Naive B cell (primary cell): Measurements from ENCODE around the gene TEX9. TPM values are rescaled to one million over a fixed set of nuclear protein-coding genes. Genes with fewer than 3 reads are reported as not detected.

Experiments
- ATAC-seq, 2 donors: fragments of 150-1000 bp; cut with Tn5 transposase; 2 replicates each; pipeline ENCODE4 v1.10.0; 2021; ENCODE audit warnings: low read depth in 2 of 2, mild to moderate bottlenecking in 2 of 2, moderate library complexity in 2 of 2
- DNase-seq: peaks from one replicate; pipeline ENCODE4 v3.0.0; 2022
- H3K27ac Mint-ChIP-seq, 6 donors: one replicate each; pipeline ENCODE4 v1.8.0; 2020 to 2022; ENCODE audit warnings: mild to moderate bottlenecking in 6 of 6, mixed read lengths in 6 of 6, moderate library complexity in 5 of 6, inconsistent platforms in 2 of 6
- H3K27me3 Mint-ChIP-seq, 3 donors: one replicate each; pipeline ENCODE4 v1.8.0; 2021 to 2022; ENCODE audit warnings: mixed read lengths in 3 of 3, mild to moderate bottlenecking in 1 of 3
- H3K36me3 Mint-ChIP-seq, 2 donors: one replicate each; pipeline ENCODE4 v1.8.0; 2020 to 2022; ENCODE audit warnings: mixed read lengths in 2 of 2, inconsistent platforms in 1 of 2, mild to moderate bottlenecking in 1 of 2
- H3K4me1 Mint-ChIP-seq, 3 donors: one replicate each; pipeline ENCODE4 v1.8.0; 2020 to 2022; ENCODE audit warnings: mixed read lengths in 3 of 3, inconsistent platforms in 1 of 3, mild to moderate bottlenecking in 1 of 3, moderate library complexity in 1 of 3
- H3K4me3 Mint-ChIP-seq, 8 donors: one replicate each; pipeline ENCODE4 v1.8.0; 2020 to 2022; ENCODE audit warnings: mild to moderate bottlenecking in 8 of 8, mixed read lengths in 8 of 8, moderate library complexity in 8 of 8, inconsistent platforms in 2 of 8
- H3K9me3 Mint-ChIP-seq, 7 donors: one replicate each; pipeline ENCODE4 v1.8.0; 2020 to 2022; ENCODE audit warnings: mixed read lengths in 7 of 7, mild to moderate bottlenecking in 5 of 7, inconsistent platforms in 2 of 7, moderate library complexity in 1 of 7
- polyA plus RNA-seq, 6 donors: library from polyadenylated mRNA; unstranded; fragments of 300-500 nt; fragmentation: Illumina TruSeq; gene quantifications; one replicate each; pipeline ENCODE4 v1.2.3, GENCODE V29; 2021; ENCODE audit warnings: low read depth in 6 of 6

TEX9 gene
- polyA plus RNA-seq, 6 donors from 2014 or later, result 0.48 to 1.5 (median 0.55) TPM; not detected in 1

- Mint-ChIP-seq H3K4me1 (no peaks in the 10 kb centered on the region), H3K4me3 (no peak overlapping the region), H3K9me3 (no peaks in the 10 kb centered on the region), H3K27me3 (peaks cover 0 to 8% (median 5%) of the 10 kb centered on the region in 3 donors), H3K27ac (no peak overlapping the region), H3K36me3 (no peaks in the 10 kb centered on the region)
- no peak for DNase-seq
- ATAC-seq, result no peak
Measured at GRCh38 chr15:56344336-56344735, 20.9 kb upstream of the TEX9 start.

- H3K4me1 Mint-ChIP-seq, result no peaks in the 10 kb centered on the region
- H3K36me3 Mint-ChIP-seq, result no peaks in the 10 kb centered on the region
- H3K9me3 Mint-ChIP-seq, result no peaks in the 10 kb centered on the region
- peaks cover 0 to 8% (median 5%) of the 10 kb centered on the region in 3 donors for H3K27me3 Mint-ChIP-seq
- ATAC-seq (no peak), DNase-seq (no peak)
- H3K4me3 Mint-ChIP-seq, result no peak overlapping the region
- H3K27ac Mint-ChIP-seq, result no peak overlapping the region
Measured at GRCh38 chr15:56346414-56346813, 18.8 kb upstream of the TEX9 start.

- H3K27ac Mint-ChIP-seq, result no peak overlapping the region
- H3K27me3 Mint-ChIP-seq, result peaks cover 0 to 8% (median 5%) of the 10 kb centered on the region in 3 donors
- no peak for ATAC-seq
- no peak for DNase-seq
- no peaks in the 10 kb centered on the region for H3K4me1 Mint-ChIP-seq
- no peak overlapping the region for H3K4me3 Mint-ChIP-seq
- no peaks in the 10 kb centered on the region for H3K9me3 Mint-ChIP-seq
- H3K36me3 Mint-ChIP-seq, result no peaks in the 10 kb centered on the region
Measured at GRCh38 chr15:56349554-56349953, 15.7 kb upstream of the TEX9 start.

- H3K36me3 Mint-ChIP-seq, result no peaks in the 10 kb centered on the region
Measured at GRCh38 chr15:56351353-56351752, 13.9 kb upstream of the TEX9 start.

GRCh38 chr15:56351957-56352506 lies 13.2 kb upstream of the TEX9 start:
- Mint-ChIP-seq H3K9me3 (no peaks in the 10 kb centered on the region), H3K27ac (no peak overlapping the region), H3K4me1 (no peaks in the 10 kb centered on the region), H3K36me3 (no peaks in the 10 kb centered on the region), H3K27me3 (no peaks in the 10 kb centered on the region), H3K4me3 (no peak overlapping the region)
- ATAC-seq (no peak), DNase-seq (no peak)

More at GRCh38 chr15:56351353-56351752, 13.9 kb upstream of the TEX9 start:
- no peaks in the 10 kb centered on the region for H3K4me1 Mint-ChIP-seq
- no peak for ATAC-seq
- H3K27me3 Mint-ChIP-seq, result peaks cover 0 to under 1% (median 0%) of the 10 kb centered on the region in 3 donors
- H3K4me3 Mint-ChIP-seq, result no peak overlapping the region
- DNase-seq, result no peak
- no peaks in the 10 kb centered on the region for H3K9me3 Mint-ChIP-seq
- H3K27ac Mint-ChIP-seq, result no peak overlapping the region

- Mint-ChIP-seq H3K4me3 (no peak overlapping the region), H3K27ac (no peak overlapping the region), H3K9me3 (no peaks in the 10 kb centered on the region), H3K27me3 (no peaks in the 10 kb centered on the region), H3K36me3 (no peaks in the 10 kb centered on the region), H3K4me1 (no peaks in the 10 kb centered on the region)
- ATAC-seq, result no peak
- DNase-seq, result no peak
Measured at GRCh38 chr15:56353119-56353518, 12.1 kb upstream of the TEX9 start.

- no peak for ATAC-seq
- H3K27ac Mint-ChIP-seq, result no peak overlapping the region
- H3K9me3 Mint-ChIP-seq, result no peaks in the 10 kb centered on the region
- no peaks in the 10 kb centered on the region for H3K36me3 Mint-ChIP-seq
- no peak overlapping the region for H3K4me3 Mint-ChIP-seq
- H3K4me1 Mint-ChIP-seq, result no peaks in the 10 kb centered on the region
- no peak for DNase-seq
- no peaks in the 10 kb centered on the region for H3K27me3 Mint-ChIP-seq
Measured at GRCh38 chr15:56353740-56354139, 11.5 kb upstream of the TEX9 start.

- Mint-ChIP-seq H3K27me3 (no peaks in the 10 kb centered on the region), H3K4me3 (no peak overlapping the region), H3K27ac (peak overlapping the region in 1 of 6 donors; percentile 63), H3K4me1 (no peaks in the 10 kb centered on the region), H3K9me3 (no peaks in the 10 kb centered on the region), H3K36me3 (no peaks in the 10 kb centered on the region)
- ATAC-seq (no peak), DNase-seq (no peak)
Measured at GRCh38 chr15:56356616-56357015, 8.6 kb upstream of the TEX9 start.

- Mint-ChIP-seq H3K27me3 (peaks cover 0 to 6% (median 5%) of the 10 kb centered on the region in 3 donors), H3K4me1 (no peaks in the 10 kb centered on the region), H3K27ac (no peak overlapping the region), H3K4me3 (no peak overlapping the region), H3K36me3 (no peaks in the 10 kb centered on the region), H3K9me3 (peaks cover 0 to 7% (median 0%) of the 10 kb centered on the region in 7 donors)
- DNase-seq (no peak), ATAC-seq (no peak)
Measured at GRCh38 chr15:56358604-56359003, 6.6 kb upstream of the TEX9 start.

- Mint-ChIP-seq H3K27ac (no peak overlapping the region), H3K9me3 (peaks cover 0 to 7% (median 0%) of the 10 kb centered on the region in 7 donors), H3K4me1 (peaks cover 11 to 18% (median 12%) of the 10 kb centered on the region in 3 donors), H3K36me3 (no peaks in the 10 kb centered on the region), H3K27me3 (peaks cover 10 to 17% (median 12%) of the 10 kb centered on the region in 3 donors), H3K4me3 (no peak overlapping the region)
- DNase-seq (no peak), ATAC-seq (no peak)
Measured at GRCh38 chr15:56361987-56362386, 3.2 kb upstream of the TEX9 start.

GRCh38 chr15:56366211-56366610 lies 985 bp downstream of the TEX9 start:
- Mint-ChIP-seq H3K4me3 (peak overlapping the region; percentile 66 to 96 (median 92)), H3K4me1 (peaks cover 11 to 18% (median 12%) of the 10 kb centered on the region in 3 donors), H3K27ac (peak overlapping the region in 4 of 6 donors; percentile 4 to 70 (median 28)), H3K9me3 (peaks cover 0 to 7% (median 0%) of the 10 kb centered on the region in 7 donors), H3K36me3 (no peaks in the 10 kb centered on the region), H3K27me3 (peaks cover 10 to 17% (median 12%) of the 10 kb centered on the region in 3 donors)
- DNase-seq (no peak), ATAC-seq (no peak)

- Mint-ChIP-seq H3K27ac (peak overlapping the region in 1 of 6 donors; percentile 34), H3K4me1 (peaks cover 11 to 18% (median 12%) of the 10 kb centered on the region in 3 donors), H3K4me3 (peak overlapping the region in 1 of 8 donors; percentile 34), H3K36me3 (no peaks in the 10 kb centered on the region), H3K27me3 (peaks cover 9 to 15% (median 10%) of the 10 kb centered on the region in 3 donors), H3K9me3 (peaks cover 0 to 5% (median 0%) of the 10 kb centered on the region in 7 donors)
- ATAC-seq (no peak), DNase-seq (no peak)
Measured at GRCh38 chr15:56367156-56367555, 1.9 kb downstream of the TEX9 start.

- Mint-ChIP-seq H3K27me3 (peaks cover 7 to 11% (median 10%) of the 10 kb centered on the region in 3 donors), H3K4me1 (peaks cover 11 to 18% (median 12%) of the 10 kb centered on the region in 3 donors)
Measured at GRCh38 chr15:56369234-56369633, 4.0 kb downstream of the TEX9 start.

GRCh38 chr15:56371495-56372147 lies 6.4 kb downstream of the TEX9 start:
- ATAC-seq, result peak; percentile 67 to 91
- peak overlapping the region in 1 of 6 donors; percentile 79 for H3K27ac Mint-ChIP-seq
- H3K27me3 Mint-ChIP-seq, result no peaks in the 10 kb centered on the region
- no peak for DNase-seq
- no peaks in the 10 kb centered on the region for H3K36me3 Mint-ChIP-seq
- H3K4me3 Mint-ChIP-seq, result peak overlapping the region in 1 of 8 donors; percentile 10
- peaks cover 0 to 8% (median 0%) of the 10 kb centered on the region in 7 donors for H3K9me3 Mint-ChIP-seq
- no peaks in the 10 kb centered on the region for H3K4me1 Mint-ChIP-seq

More at GRCh38 chr15:56369234-56369633, 4.0 kb downstream of the TEX9 start:
- H3K27ac Mint-ChIP-seq, result peak overlapping the region in 1 of 6 donors; percentile 22
- H3K36me3 Mint-ChIP-seq, result no peaks in the 10 kb centered on the region
- DNase-seq, result no peak
- peak overlapping the region in 1 of 8 donors; percentile 4 for H3K4me3 Mint-ChIP-seq
- no peaks in the 10 kb centered on the region for H3K9me3 Mint-ChIP-seq
- ATAC-seq, result no peak
